ENCODE data around the gene PHACTR2.

DNA sequence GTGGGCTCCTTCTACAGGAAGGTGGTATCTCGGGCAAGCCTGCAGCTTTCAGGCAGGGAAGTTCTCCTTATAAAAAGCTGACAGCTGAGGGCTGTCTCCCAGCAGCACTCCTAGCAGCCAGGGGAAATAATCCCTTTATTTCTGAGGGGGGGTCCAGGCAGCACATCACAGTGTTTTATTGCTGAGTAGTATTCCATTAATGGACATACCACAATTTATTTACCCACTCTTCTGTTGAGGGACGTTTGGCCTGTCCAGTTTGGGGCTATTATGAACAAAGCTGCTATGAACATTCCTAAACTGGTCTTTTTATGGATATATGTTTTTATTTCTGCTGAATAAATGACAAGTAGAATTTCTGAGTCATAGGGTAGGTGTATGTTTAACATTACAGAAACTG is 20.0 kb upstream of the PHACTR2 start:
- TF ChIP-seq ZNF274 (IDR thresholded peaks at IDR 0.05; ENCODE audit: low read depth, low read length), result no peak
- no peak for TF ChIP-seq SP1 (IDR thresholded peaks at IDR 0.05; ENCODE audit: low read depth)
- no peak for TF ChIP-seq MAX (IDR thresholded peaks at IDR 0.05)
- TF ChIP-seq YY1 (IDR thresholded peaks at IDR 0.05; ENCODE audit: extremely low read depth, insufficient replicate concordance, low read depth, low read length), result no peak
- no peak for TF ChIP-seq JUND (IDR thresholded peaks at IDR 0.05)
- no peak for TF ChIP-seq POLR2A (IDR thresholded peaks at IDR 0.05; ENCODE audit: borderline replicate concordance, extremely low read depth, insufficient read depth, insufficient read length)
